Nucleus accumbens (tissue), 56 donors: ENCODE data around the gene CHGA.

Experiments used
- DNase-seq, 56 donors: peaks; one replicate each; lab custom pipeline; 2025; lab: John Stamatoyannopoulos, UW

Gene CHGA

GRCh38 chr14:92973261-92973797 lies 50.4 kb downstream of the CHGA start:
- DNase-seq, result peak in 55 of 56 donors; percentile 30 to 96 (median 81)

DNA sequence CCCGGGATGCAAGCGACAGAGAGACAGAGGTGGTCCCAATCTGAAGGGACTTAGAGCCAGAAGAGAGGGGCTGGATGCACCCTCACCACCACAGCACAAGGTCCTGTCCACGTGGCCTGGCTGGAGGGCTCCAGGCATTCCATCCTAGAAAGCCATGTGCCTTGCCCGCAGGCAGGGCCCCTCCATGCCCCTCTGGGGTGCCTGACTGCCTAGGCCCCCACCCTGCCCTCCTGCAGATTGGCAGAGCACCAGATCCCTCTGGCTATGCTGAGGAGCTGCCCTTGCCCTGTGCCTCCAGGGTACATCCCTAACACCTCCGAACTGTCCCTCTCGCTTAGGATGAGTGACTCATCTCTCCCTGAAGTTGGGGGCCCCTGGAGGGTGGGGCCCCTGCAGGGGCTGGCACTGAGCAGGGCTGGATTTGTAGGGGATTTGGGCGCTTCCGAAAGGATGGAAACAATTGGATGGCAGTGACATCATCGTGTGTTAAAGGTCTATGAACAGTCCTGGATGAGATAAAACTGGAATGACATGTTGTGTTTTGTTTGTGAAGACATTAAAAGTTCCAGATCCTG lies 50.9 kb downstream of the CHGA start:
- peak in 3 of 56 donors; percentile 60 to 76 (median 68) for DNase-seq

- no peak for DNase-seq
Measured at GRCh38 chr14:92974541-92975345, 51.8 kb downstream of the CHGA start.

DNA sequence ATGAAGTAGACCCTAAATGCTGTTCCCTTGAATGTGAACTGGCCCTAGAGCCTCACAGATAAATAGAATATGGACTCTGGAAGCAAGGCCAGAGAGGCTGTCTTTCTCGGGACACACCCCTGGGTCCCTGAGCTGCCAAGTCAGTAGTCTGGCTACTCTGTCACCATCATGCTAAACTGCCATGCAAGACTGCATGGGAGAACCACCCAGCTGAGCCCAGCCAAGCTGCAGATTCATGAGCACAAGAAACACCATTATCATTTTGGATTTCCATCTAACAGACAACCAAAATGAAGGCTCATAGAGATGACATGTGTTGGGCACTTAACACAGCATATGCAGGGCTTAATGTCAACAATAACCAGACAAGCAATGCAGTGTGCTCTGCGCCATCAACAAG lies 53.3 kb downstream of the CHGA start:
- DNase-seq, result no peak

DNA sequence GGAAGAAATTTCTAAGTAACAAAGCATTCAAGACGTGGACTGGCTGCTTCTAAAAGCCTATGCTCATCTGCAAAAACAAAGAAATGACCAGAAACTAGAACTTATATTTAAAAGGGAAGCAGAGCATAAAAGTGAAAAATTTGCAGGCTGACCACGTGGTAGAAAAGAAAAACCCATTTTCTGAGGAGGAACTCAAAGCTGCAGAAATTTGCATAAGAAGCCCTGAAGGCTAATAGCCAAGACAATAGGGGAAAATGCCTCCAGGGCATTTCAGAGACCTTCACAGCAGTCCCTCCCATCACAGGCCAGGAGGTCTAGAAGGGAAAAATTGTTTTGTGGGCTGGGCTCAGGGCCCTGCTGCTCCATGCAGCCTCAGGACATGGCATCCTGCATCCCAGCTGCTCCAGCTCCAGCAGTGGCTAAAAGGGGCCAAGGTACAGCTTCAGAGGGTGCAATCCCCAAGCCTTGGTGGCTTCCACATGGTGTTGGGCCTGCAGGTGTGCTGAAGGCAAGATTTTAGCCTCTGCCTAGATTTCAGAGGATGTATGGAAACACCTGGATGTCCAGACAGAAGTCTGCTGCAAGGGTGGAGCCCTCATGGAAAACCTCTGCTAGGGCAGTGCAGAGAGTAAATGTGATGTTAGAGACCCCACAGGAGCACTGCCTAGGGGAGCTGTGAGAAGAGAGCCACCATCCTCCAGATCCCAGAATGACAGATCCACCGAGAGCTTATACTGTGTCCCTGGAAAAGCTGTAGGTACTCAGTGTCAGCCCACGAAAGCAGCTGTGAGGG lies 55.5 kb downstream of the CHGA start:
- DNase-seq, result no peak

GRCh38 chr14:92980866-92981265 lies 57.9 kb downstream of the CHGA start:
- DNase-seq, result no peak

- no peak for DNase-seq
Measured at GRCh38 chr14:92981726-92982125, 58.8 kb downstream of the CHGA start.

DNA sequence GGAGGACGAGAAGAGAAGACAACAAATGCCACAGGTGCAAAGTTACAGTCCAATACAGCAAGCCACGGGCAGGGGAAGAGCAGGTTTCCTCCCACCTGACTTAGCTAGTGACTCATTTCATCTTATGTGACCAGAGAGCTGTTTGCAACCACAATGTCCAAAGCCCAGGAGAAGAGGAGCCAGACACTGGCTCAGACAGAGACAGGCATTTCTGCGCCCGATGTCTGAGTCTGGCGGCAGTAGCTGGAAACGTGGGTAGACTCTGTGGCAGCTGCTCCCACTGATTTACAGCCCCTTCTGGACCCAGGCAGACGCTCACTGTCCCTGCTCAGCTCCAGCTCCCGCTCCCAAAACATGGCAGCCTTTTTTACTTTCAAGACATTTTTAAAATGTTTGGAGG lies 60.0 kb downstream of the CHGA start:
- no peak for DNase-seq

DNA sequence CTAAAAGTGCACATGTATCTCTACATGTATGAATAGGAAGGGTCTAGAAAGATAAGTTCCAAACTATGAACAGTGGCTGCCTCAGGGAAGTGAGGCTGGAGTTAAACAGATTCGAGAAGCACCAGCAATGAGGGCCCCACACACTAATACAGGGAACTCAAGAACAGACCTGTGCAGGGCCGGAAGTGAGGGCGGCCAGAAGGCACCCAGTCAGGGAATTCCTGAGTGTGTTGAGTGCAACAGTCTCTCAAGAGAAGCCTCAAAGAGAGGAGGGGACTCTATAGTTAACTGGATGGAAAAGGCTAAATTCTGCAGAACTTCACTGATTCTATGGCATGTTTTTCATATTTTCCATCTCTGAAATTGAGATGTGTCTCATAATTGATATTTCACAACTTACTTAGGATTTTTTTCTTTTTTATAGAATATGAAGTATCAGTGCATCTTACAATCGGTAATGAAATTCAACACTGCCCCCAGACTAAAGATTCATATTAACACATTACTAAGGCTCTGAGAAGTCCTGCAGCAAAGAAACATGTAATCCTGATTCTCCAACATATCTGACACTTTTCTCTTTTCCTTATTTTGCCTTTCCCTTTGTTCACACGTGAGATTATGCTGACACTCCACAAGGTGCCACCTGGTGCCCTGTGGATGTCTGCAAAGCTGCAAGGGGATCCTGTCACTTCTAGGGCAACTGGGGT lies 61.3 kb downstream of the CHGA start:
- DNase-seq, result no peak
